ENCODE results near the gene ANKDD1A. TPM values are rescaled to one million over a fixed set of nuclear protein-coding genes. Genes with fewer than 3 reads are reported as not detected.
A peak's percentile ranks its signal among the peaks of the same experiment; 100 is the strongest.

ANKDD1A gene
- total RNA-seq, 4 donors from 2014 or later, result 0.45 to 7.8 (median 2.4) TPM

- no peak for TF ChIP-seq CTCF (IDR thresholded peaks at IDR 0.05)
- no peak for TF ChIP-seq POLR2A (IDR thresholded peaks at IDR 0.05)
- H3K4me1 ChIP-seq, result peaks cover under 1 to 18% (median 7%) of the 10 kb centered on the region in 3 donors
- no peaks in the 10 kb centered on the region for H3K9me3 ChIP-seq
- H3K4me3 ChIP-seq, result no peak overlapping the region
- DNase-seq, result no peak
- H3K27me3 ChIP-seq, result no peaks in the 10 kb centered on the region
- H3K36me3 ChIP-seq, result peaks cover 7 to 85% (median 11%) of the 10 kb centered on the region in 3 donors
- intact Hi-C loops (cut with DNase I), result no loop called here
- no peak overlapping the region for H3K27ac ChIP-seq
- WGBS, 2 donors, result 72 to 81% methylated on average over 7 of the region's 7 CpGs
Observed at GRCh38 chr15:64979252-64979710, 67.6 kb downstream of the ANKDD1A start.

GRCh38 chr15:64981812-64982431 is 70.2 kb downstream of the ANKDD1A start:
- H3K4me1 ChIP-seq, result peaks cover 8 to 41% (median 26%) of the 10 kb centered on the region in 3 donors
- H3K36me3 ChIP-seq, result peaks cover 6 to 59% (median 7%) of the 10 kb centered on the region in 3 donors
- TF ChIP-seq POLR2A (IDR thresholded peaks at IDR 0.05) (no peak), CTCF (IDR thresholded peaks at IDR 0.05) (no peak)
- WGBS, 2 donors, result 70 to 81% methylated on average over 6 of the region's 6 CpGs
- H3K4me3 ChIP-seq, result no peak overlapping the region
- intact Hi-C loops (cut with DNase I), result no loop called here
- no peak overlapping the region for H3K27ac ChIP-seq
- H3K27me3 ChIP-seq, result no peaks in the 10 kb centered on the region
- no peak for DNase-seq
- no peaks in the 10 kb centered on the region for H3K9me3 ChIP-seq

- H3K27me3 ChIP-seq, result no peaks in the 10 kb centered on the region
- WGBS, 2 donors, result 90 to 91% methylated on average over 1 of the region's 1 CpG
- H3K9me3 ChIP-seq, result no peaks in the 10 kb centered on the region
- no peak overlapping the region for H3K27ac ChIP-seq
- no peak for TF ChIP-seq CTCF (IDR thresholded peaks at IDR 0.05)
- TF ChIP-seq POLR2A (IDR thresholded peaks at IDR 0.05), result no peak
- intact Hi-C loops (cut with DNase I), result no loop called here
- peaks cover 8 to 47% (median 26%) of the 10 kb centered on the region in 3 donors for H3K4me1 ChIP-seq
- no peak for DNase-seq
- no peak overlapping the region for H3K4me3 ChIP-seq
- H3K36me3 ChIP-seq, result peaks cover 6 to 53% (median 7%) of the 10 kb centered on the region in 3 donors
Observed at GRCh38 chr15:64982472-64982871, 70.8 kb downstream of the ANKDD1A start.

- Histone ChIP-seq H3K4me1 (peaks cover 12 to 66% (median 42%) of the 10 kb centered on the region in 3 donors), H3K27ac (peak overlapping the region; percentile 55 to 77 (median 68)), H3K9me3 (no peaks in the 10 kb centered on the region), H3K36me3 (peaks cover 0 to 23% (median 0%) of the 10 kb centered on the region in 3 donors), H3K27me3 (no peaks in the 10 kb centered on the region), H3K4me3 (peak overlapping the region in 1 of 4 donors; percentile 1)
- intact Hi-C loops (cut with DNase I), result no loop called here
- no peak for DNase-seq
- WGBS, 2 donors, result 41 to 55% methylated on average over 5 to 7 of the region's 9 CpGs
- TF ChIP-seq CTCF (IDR thresholded peaks at IDR 0.05) (no peak), POLR2A (IDR thresholded peaks at IDR 0.05) (no peak)
Observed at GRCh38 chr15:64985366-64986033, 73.8 kb downstream of the ANKDD1A start.

GRCh38 chr15:64987136-64987535 is 75.4 kb downstream of the ANKDD1A start:
- no peak for TF ChIP-seq CTCF (IDR thresholded peaks at IDR 0.05)
- no peak for TF ChIP-seq POLR2A (IDR thresholded peaks at IDR 0.05)
- Histone ChIP-seq H3K36me3 (peaks cover 0 to 13% (median 0%) of the 10 kb centered on the region in 3 donors), H3K4me3 (no peak overlapping the region), H3K4me1 (peaks cover 12 to 59% (median 41%) of the 10 kb centered on the region in 3 donors), H3K27me3 (no peaks in the 10 kb centered on the region), H3K9me3 (no peaks in the 10 kb centered on the region), H3K27ac (no peak overlapping the region)
- intact Hi-C loops (cut with DNase I), result no loop called here
- no peak for DNase-seq
- WGBS, 2 donors, result 52 to 60% methylated on average over 3 of the region's 3 CpGs

Data from esophagus squamous epithelium (tissue), 5 donors.